Lower leg skin (tissue), 4 donors: ENCODE measurements around the gene CD247. TPM values are rescaled to one million over a fixed set of nuclear protein-coding genes. Genes with fewer than 3 reads are reported as not detected.

Source experiments
- DNase-seq, 2 donors: peaks; one replicate each; pipeline ENCODE4 v3.0.0-alpha.2; 2019; ENCODE audit warnings: low spot score in 2 of 2
- H3K4me3 ChIP-seq: fragments of 200-600 bp; sonication (generic); 2 replicates; pipeline ENCODE4 v1.5.1; 2017; ENCODE audit warnings: mild to moderate bottlenecking, low read depth; ENCODE audit not compliant: poor library complexity, severe bottlenecking
- CTCF ChIP-seq, 3 donors: fragments of 450-650 bp; IDR thresholded peaks; one replicate each; pipeline ENCODE4 v1.5.1; 2016; ENCODE audit warnings: antibody characterized with exemption in 3 of 3, mild to moderate bottlenecking in 3 of 3, moderate library complexity in 2 of 3
- POLR2A ChIP-seq, 2 donors: fragments of 450-650 bp; IDR thresholded peaks; one replicate each; pipeline ENCODE4 v1.6.1; 2016 to 2017; ENCODE audit warnings: antibody characterized with exemption in 2 of 2, mild to moderate bottlenecking in 1 of 2, moderate library complexity in 1 of 2
- WGBS, 2 donors: methylation state at CpG; one replicate each; pipeline ENCODE4 v1.1.5; 2018; 5-methylcytosine and 5-hydroxymethylcytosine counted together
- intact Hi-C: fragments of 100-400 bp; cut with DNase I; formaldehyde crosslinking; loops from one replicate; pipeline ENCODE4 v1.15.0; 2023; ENCODE audit warnings: low total_unique reads
- total RNA-seq, 4 donors: library from RNA; depleted of rRNA; stranded (reverse); fragments of >200 nt; gene quantifications; one replicate each; pipeline ENCODE4 v1.1.0, GENCODE V29; 2016

The CD247 gene
- total RNA-seq, 4 donors from 2014 or later = 0.27 to 0.61 (median 0.58) TPM; not detected in 1

- 37 to 64% methylated on average over 5 of the region's 5 CpGs for whole genome bisulfite sequencing, 2 donors
- H3K4me3 ChIP-seq = no peak overlapping the region
- intact Hi-C loops = no loop called here
Measured at GRCh38 chr1:167492481-167492910, 25.8 kb downstream of the CD247 start.

GRCh38 chr1:167491586-167492461, 26.5 kb downstream of the CD247 start:
- 69 to 71% methylated on average over 12 of the region's 12 CpGs for WGBS, 2 donors
- no peak overlapping the region for H3K4me3 ChIP-seq
- intact Hi-C loops = no loop called here
- DNase-seq = peak in 1 of 2 donors; percentile 32
- no peak for TF ChIP-seq POLR2A (IDR thresholded peaks at IDR 0.05)

More at GRCh38 chr1:167492481-167492910, 25.8 kb downstream of the CD247 start:
- TF ChIP-seq CTCF (IDR thresholded peaks at IDR 0.05) = no peak
- TF ChIP-seq POLR2A (IDR thresholded peaks at IDR 0.05) = no peak
- DNase-seq = peak in 1 of 2 donors; percentile 17

- intact Hi-C loops = no loop called here
- TF ChIP-seq CTCF (IDR thresholded peaks at IDR 0.05) (no peak), POLR2A (IDR thresholded peaks at IDR 0.05) (no peak)
- 88 to 90% methylated on average over 5 of the region's 5 CpGs for WGBS, 2 donors
- DNase-seq = no peak
- no peak overlapping the region for H3K4me3 ChIP-seq
Measured at GRCh38 chr1:167490765-167491164, 27.6 kb downstream of the CD247 start.

GRCh38 chr1:167489571-167490340, 28.6 kb downstream of the CD247 start:
- peak in 1 of 2 donors; percentile 57 for DNase-seq
- 80 to 81% methylated on average over 20 of the region's 20 CpGs for WGBS, 2 donors
- no peak for TF ChIP-seq POLR2A (IDR thresholded peaks at IDR 0.05)
- TF ChIP-seq CTCF (IDR thresholded peaks at IDR 0.05) = no peak
- H3K4me3 ChIP-seq = no peak overlapping the region
- intact Hi-C loops = no loop called here

GRCh38 chr1:167488786-167489185, 29.5 kb downstream of the CD247 start:
- TF ChIP-seq POLR2A (IDR thresholded peaks at IDR 0.05) = no peak
- TF ChIP-seq CTCF (IDR thresholded peaks at IDR 0.05) = no peak
- H3K4me3 ChIP-seq = no peak overlapping the region
- 45 to 47% methylated on average over 14 of the region's 14 CpGs for WGBS, 2 donors
- intact Hi-C loops = no loop called here
- peak in 1 of 2 donors; percentile 64 for DNase-seq

GRCh38 chr1:167487614-167488013, 30.7 kb downstream of the CD247 start:
- no peak for DNase-seq
- 95 to 98% methylated on average over 3 of the region's 3 CpGs for WGBS, 2 donors
- H3K4me3 ChIP-seq = no peak overlapping the region
- intact Hi-C loops = no loop called here
- no peak for TF ChIP-seq POLR2A (IDR thresholded peaks at IDR 0.05)
